B cell (primary cell): ENCODE data around the gene BANP. TPM values are rescaled to one million over a fixed set of nuclear protein-coding genes. Genes with fewer than 3 reads are reported as not detected.
"Not testable (repeated sequence)": the region's sequence is repeated elsewhere in the genome, so short reads cannot be mapped to it uniquely, and the experiment has no call there.

ENCODE experiments used
- ATAC-seq: fragments of 200-7000 bp; cut with Tn5 transposase; one replicate; pipeline ENCODE4 v1.10.0; 2021; ENCODE audit warnings: low read depth, mild to moderate bottlenecking, moderate number of reproducible peaks, moderate library complexity
- CTCF ChIA-PET: fragments of 350-600 bp; sonication (Branson Sonifier 250); formaldehyde crosslinking; loops from one replicate; lab custom pipeline; 2021; ENCODE audit warnings: antibody characterized with exemption, inconsistent platforms; lab: Charles Lee
- POLR2A ChIA-PET: fragments of 350-600 bp; sonication (Branson Sonifier 250); formaldehyde crosslinking; loops from one replicate; lab custom pipeline; 2021; ENCODE audit warnings: antibody characterized with exemption; lab: Charles Lee
- DNase-seq: peaks from one replicate; pipeline ENCODE4 v3.0.0; 2013
- H2AFZ ChIP-seq: 2 replicates; pipeline ENCODE4 v1.6.1; 2012; ENCODE audit warnings: mild to moderate bottlenecking, low read depth, low read length; ENCODE audit not compliant: insufficient read depth, poor library complexity, severe bottlenecking
- H3K27ac ChIP-seq, 2 donors: 1 replicate in 1 of 2; 2 replicates in 1 of 2; pipeline ENCODE4 v1.5.1; 2012 to 2013; ENCODE audit warnings: low read length in 2 of 2, mild to moderate bottlenecking in 2 of 2, moderate library complexity in 1 of 2
- H3K27me3 ChIP-seq, 4 experiments: fragments of 200-600 bp in 1 of 4; sonication (generic) in 1 of 4; replicated peaks in 1 of 4; 1 replicate in 2 of 4; 2 replicates in 2 of 4; pipeline versions ENCODE4 v1.6.1 to v1.7.0; 2013 to 2016; ENCODE audit warnings: low read length in 3 of 4, mild to moderate bottlenecking in 2 of 4, mixed read lengths in 1 of 4, moderate library complexity in 1 of 4; ENCODE audit not compliant: insufficient read depth in 4 of 4, control insufficient read depth in 3 of 4; ENCODE audit errors: control extremely low read depth in 1 of 4
- H3K36me3 ChIP-seq, 2 experiments: replicated peaks in 1 of 2; 1 replicate in 1 of 2; 2 replicates in 1 of 2; pipeline versions ENCODE4 v1.6.1 to v1.7.1; 2013; ENCODE audit warnings: low read length in 1 of 2; ENCODE audit not compliant: insufficient read depth in 2 of 2, control insufficient read depth in 1 of 2; ENCODE audit errors: control extremely low read depth in 1 of 2, extremely low read depth in 1 of 2
- H3K4me1 ChIP-seq, 2 donors: fragments of 200-600 bp in 1 of 2; sonication (generic) in 1 of 2; 1 replicate in 1 of 2; 2 replicates in 1 of 2; pipeline versions ENCODE4 v1.5.1 to v1.6.1; 2013 to 2017; ENCODE audit warnings: low read length in 2 of 2; ENCODE audit not compliant: control insufficient read depth in 2 of 2, insufficient read depth in 2 of 2
- H3K4me2 ChIP-seq: replicated peaks from 2 replicates; pipeline ENCODE3; 2012; ENCODE audit warnings: mild to moderate bottlenecking, low read depth, low read length; ENCODE audit not compliant: poor library complexity, severe bottlenecking
- H3K4me3 ChIP-seq, 5 experiments: fragments of 200-600 bp in 1 of 5; sonication (generic) in 1 of 5; 1 replicate in 3 of 5; 2 replicates in 2 of 5; pipeline versions ENCODE4 v1.5.1 to v1.7.0; 2011 to 2016; ENCODE audit warnings: low read length in 4 of 5, mild to moderate bottlenecking in 4 of 5, low read depth in 2 of 5, control low read depth in 1 of 5, moderate library complexity in 1 of 5; ENCODE audit not compliant: insufficient read depth in 1 of 5; ENCODE audit errors: control extremely low read depth in 1 of 5, extremely low read depth in 1 of 5
- H3K79me2 ChIP-seq: fragments of 200-600 bp; sonication (generic); one replicate; pipeline ENCODE4 v1.6.0; 2016; ENCODE audit warnings: low read length; ENCODE audit not compliant: control insufficient read depth, insufficient read depth
- H3K9ac ChIP-seq: fragments of 200-600 bp; sonication (generic); 2 replicates; pipeline ENCODE4 v1.6.1; 2017; ENCODE audit warnings: mild to moderate bottlenecking, low read length, moderate library complexity
- H3K9me3 ChIP-seq, 3 donors: one replicate each; pipeline versions ENCODE4 v1.6.1 to v1.7.1; 2013; ENCODE audit warnings: low read length in 2 of 3; ENCODE audit not compliant: control insufficient read depth in 2 of 3, insufficient read depth in 1 of 3; ENCODE audit errors: control extremely low read depth in 1 of 3
- H4K20me1 ChIP-seq: 2 replicates; pipeline ENCODE4 v1.6.0; 2012; ENCODE audit warnings: mild to moderate bottlenecking, low read length; ENCODE audit not compliant: insufficient read depth, control insufficient read depth, poor library complexity, severe bottlenecking
- H3K27ac Mint-ChIP-seq: one replicate; pipeline ENCODE4 v1.8.0; 2021; ENCODE audit warnings: mixed read lengths
- H3K27me3 Mint-ChIP-seq: one replicate; pipeline ENCODE4 v1.8.0; 2021; ENCODE audit warnings: mixed read lengths
- H3K4me1 Mint-ChIP-seq: one replicate; pipeline ENCODE4 v1.8.0; 2021; ENCODE audit warnings: mixed read lengths
- H3K4me3 Mint-ChIP-seq: one replicate; pipeline ENCODE4 v1.8.0; 2021; ENCODE audit warnings: mixed read lengths
- H3K9me3 Mint-ChIP-seq: one replicate; pipeline ENCODE4 v1.8.0; 2022; ENCODE audit warnings: mixed read lengths; ENCODE audit not compliant: insufficient read depth
- EZH2 ChIP-seq: IDR thresholded peaks from 2 replicates; pipeline ENCODE4 v1.6.1; 2012; ENCODE audit warnings: borderline replicate concordance, low read depth, mild to moderate bottlenecking, moderate library complexity, low read length; ENCODE audit not compliant: insufficient read depth, poor library complexity, severe bottlenecking
- WGBS: methylation state at CpG from one replicate; pipeline ENCODE4 v1.1.5; 2013; ENCODE audit warnings: missing lambda C conversion rate; ENCODE audit not compliant: insufficient coverage; 5-methylcytosine and 5-hydroxymethylcytosine counted together
- intact Hi-C: fragments of 100-400 bp; cut with micrococcal nuclease; formaldehyde crosslinking; loops from one replicate; pipeline ENCODE4 v1.10.0; 2022
- polyA plus RNA-seq: library from polyadenylated mRNA; depleted of rRNA; stranded (reverse); fragments of >200 nt; gene quantifications from 2 replicates; pipeline ENCODE4 v1.2.3, GENCODE V29; 2012
- total RNA-seq, 2 donors: library from RNA; stranded (reverse); fragments of 120-200 nt in 1 of 2; gene quantifications; 1 replicate in 1 of 2; 2 replicates in 1 of 2; pipeline versions ENCODE4 v1.2.3 to v1.2.4, GENCODE V29; 2013 to 2022
- TF ChIP-seq, protein P1 (sequence below): fragments of 200-600 bp; IDR thresholded peaks from one replicate; pipeline ENCODE4 v1.8.0; 2022; ENCODE audit warnings: antibody characterized with exemption, mild to moderate bottlenecking

Gene BANP
- total and polyA plus RNA-seq, 2 donors (not counting 1 experiment from before 2014, with no cell fraction given): 44.4 to 181 TPM

DNA sequence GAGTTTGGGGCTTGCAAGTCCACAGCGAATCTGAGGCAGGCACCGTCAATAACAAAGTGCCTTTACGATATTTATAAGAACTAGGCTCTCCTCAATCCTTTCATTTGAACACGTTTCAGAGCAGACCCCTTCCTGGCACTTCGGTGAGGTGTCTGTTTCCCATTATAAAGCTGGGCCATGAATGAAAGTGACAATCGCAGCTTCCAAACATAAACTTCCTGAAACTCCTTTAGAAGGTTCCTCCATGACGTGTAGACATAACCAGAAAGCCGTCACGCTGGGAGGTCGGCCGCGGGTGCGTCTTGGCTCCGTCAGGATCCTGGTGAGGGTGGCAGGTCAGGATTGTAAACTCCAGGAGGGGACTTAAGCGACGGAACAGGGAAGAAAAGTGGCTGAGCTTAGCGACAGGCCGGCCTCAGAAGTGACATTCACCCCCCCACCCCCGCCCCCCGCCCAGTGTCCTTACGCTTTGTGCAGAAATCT is 150.4 kb downstream of the BANP start:
- H3K9me3 Mint-ChIP-seq, H4K20me1 ChIP-seq, H3K27me3 ChIP-seq, H3K79me2 ChIP-seq, H3K4me3 Mint-ChIP-seq, H3K27ac Mint-ChIP-seq, DNase-seq, H3K4me3 ChIP-seq, H3K36me3 ChIP-seq, H3K27ac ChIP-seq, CTCF ChIA-PET, H3K4me1 ChIP-seq, H3K4me2 ChIP-seq, ATAC-seq, H2AFZ ChIP-seq, POLR2A ChIA-PET, intact Hi-C loops, H3K9ac ChIP-seq: not testable (repeated sequence)
- H3K27me3 Mint-ChIP-seq: peaks cover 15% of the 10 kb centered on the region
- peaks cover 16% of the 10 kb centered on the region for H3K4me1 Mint-ChIP-seq
- H3K9me3 ChIP-seq: peaks cover 0 to 13% (median 2%) of the 10 kb centered on the region in 3 donors
- 22% methylated on average over 7 of the region's 21 CpGs for WGBS

DNA sequence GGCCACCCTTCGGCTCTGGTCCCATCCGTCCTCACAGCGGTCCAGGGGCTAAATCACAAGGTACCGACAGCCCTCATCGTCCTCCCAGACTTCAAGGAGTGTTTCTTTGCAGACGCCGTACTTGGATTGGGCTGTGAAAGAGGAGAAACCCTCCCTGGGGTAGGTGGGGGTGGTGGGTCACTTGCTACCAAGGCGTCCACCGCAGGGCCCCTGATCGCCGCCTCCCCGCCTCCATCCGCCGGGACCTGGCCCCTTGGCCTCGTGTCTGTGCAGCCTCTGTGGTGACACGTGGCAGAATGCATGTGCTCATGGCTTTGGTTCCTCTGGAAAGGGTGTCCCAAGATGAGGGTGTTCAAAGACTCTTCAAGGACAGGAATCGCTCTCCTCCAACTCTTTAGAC is 151.4 kb downstream of the BANP start:
- intact Hi-C loops: no loop called here
- H3K27ac Mint-ChIP-seq: no peak overlapping the region

More for the DNA sequence above, 151.4 kb downstream of the BANP start:
- H3K4me1 Mint-ChIP-seq: peaks cover 16% of the 10 kb centered on the region
- Histone ChIP-seq H3K9me3 (peaks cover 0 to 6% (median 0%) of the 10 kb centered on the region in 3 donors), H3K9ac (no peak overlapping the region), H3K36me3 (no peaks in the 10 kb centered on the region), H3K79me2 (no peaks in the 10 kb centered on the region), H4K20me1 (no peaks in the 10 kb centered on the region), H3K4me2 (no peak overlapping the region), H3K4me3 (no peak overlapping the region), H3K27ac (no peak overlapping the region), H3K27me3 (peaks cover 0 to 7% (median 1%) of the 10 kb centered on the region in 4 experiments), H2AFZ (no peak overlapping the region), H3K4me1 (no peaks in the 10 kb centered on the region)
- ATAC-seq (no peak), DNase-seq (no peak)
- WGBS: 94% methylated on average over 15 of the region's 17 CpGs
- TF ChIP-seq, protein P1, sequence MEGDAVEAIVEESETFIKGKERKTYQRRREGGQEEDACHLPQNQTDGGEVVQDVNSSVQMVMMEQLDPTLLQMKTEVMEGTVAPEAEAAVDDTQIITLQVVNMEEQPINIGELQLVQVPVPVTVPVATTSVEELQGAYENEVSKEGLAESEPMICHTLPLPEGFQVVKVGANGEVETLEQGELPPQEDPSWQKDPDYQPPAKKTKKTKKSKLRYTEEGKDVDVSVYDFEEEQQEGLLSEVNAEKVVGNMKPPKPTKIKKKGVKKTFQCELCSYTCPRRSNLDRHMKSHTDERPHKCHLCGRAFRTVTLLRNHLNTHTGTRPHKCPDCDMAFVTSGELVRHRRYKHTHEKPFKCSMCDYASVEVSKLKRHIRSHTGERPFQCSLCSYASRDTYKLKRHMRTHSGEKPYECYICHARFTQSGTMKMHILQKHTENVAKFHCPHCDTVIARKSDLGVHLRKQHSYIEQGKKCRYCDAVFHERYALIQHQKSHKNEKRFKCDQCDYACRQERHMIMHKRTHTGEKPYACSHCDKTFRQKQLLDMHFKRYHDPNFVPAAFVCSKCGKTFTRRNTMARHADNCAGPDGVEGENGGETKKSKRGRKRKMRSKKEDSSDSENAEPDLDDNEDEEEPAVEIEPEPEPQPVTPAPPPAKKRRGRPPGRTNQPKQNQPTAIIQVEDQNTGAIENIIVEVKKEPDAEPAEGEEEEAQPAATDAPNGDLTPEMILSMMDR: no peak
- no peak for TF ChIP-seq EZH2
- peaks cover 15% of the 10 kb centered on the region for H3K27me3 Mint-ChIP-seq
- ChIA-PET CTCF (no interaction called here), POLR2A (no interaction called here)
- no peak overlapping the region for H3K4me3 Mint-ChIP-seq
- no peaks in the 10 kb centered on the region for H3K9me3 Mint-ChIP-seq
